Stimulated activated CD8-positive, alpha-beta memory T cell treated with anti-CD3 and anti-CD28 coated beads, Interleukin-4, amount 100 ng/mL, for 48 hours (primary cell): ENCODE data around the gene RPL10.
A peak's percentile ranks its signal among the peaks of the same experiment; 100 is the strongest.

ENCODE experiments used
- DNase-seq: peaks from one replicate; pipeline ENCODE4 v3.0.0-alpha.2; 2020

The RPL10 gene

DNA sequence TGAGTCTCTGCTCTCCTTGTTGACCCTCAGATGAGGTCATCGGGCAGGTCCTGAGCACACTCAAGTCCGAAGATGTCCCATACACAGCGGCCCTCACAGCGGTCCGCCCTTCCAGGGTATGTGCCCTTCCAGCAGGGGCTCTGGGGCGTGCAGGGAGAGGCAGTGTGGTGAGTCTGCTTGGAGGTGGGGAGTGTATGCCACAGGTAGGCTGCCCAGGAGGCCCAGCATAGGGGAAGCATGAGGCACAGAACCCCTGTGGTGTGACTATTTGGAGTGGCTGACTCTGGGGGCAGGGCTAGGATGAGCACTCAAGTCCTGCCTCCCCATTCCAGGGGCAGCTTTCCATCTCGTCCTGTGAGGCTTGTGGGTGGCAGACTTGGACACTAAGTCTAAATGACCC lies 35.4 kb downstream of the RPL10 start:
- DNase-seq, result no peak

DNA sequence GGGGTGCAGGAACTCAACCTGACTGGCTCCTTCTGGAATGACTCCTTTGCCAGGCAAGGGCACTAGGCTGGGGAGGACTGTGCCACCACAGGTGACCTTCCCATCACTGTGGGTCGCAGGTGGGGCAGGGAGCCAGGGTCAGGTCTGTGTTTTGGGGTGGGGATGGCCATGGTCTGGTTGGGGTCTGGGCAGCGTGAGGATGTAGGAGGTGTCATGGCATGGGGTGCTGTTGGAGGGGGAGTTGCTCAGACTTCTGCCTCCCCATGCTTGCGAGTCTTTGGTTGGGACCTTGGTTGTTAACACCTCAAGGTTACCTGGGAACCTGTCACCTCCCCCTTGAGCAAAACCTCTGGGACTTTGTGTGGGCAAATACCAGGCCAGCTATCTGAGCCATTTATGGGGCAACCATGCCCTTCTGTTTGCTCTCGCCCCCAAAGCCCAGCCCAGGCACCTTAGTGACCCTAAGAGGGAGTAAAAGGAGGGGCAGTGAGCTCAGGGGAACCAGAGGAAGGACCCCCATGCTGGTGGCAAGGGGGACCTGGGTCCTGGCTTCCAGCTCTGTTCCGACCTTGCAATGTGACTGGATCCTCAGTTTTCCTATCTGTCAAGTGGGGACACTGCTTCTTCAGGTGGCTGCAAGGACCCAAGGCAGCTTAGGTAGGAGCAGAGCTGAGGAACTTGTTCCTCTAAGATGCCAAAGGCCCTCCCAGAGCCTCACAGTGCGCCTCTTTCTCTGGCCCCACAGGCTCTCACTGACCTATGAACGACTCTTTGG lies 36.4 kb downstream of the RPL10 start:
- DNase-seq, result no peak

DNA sequence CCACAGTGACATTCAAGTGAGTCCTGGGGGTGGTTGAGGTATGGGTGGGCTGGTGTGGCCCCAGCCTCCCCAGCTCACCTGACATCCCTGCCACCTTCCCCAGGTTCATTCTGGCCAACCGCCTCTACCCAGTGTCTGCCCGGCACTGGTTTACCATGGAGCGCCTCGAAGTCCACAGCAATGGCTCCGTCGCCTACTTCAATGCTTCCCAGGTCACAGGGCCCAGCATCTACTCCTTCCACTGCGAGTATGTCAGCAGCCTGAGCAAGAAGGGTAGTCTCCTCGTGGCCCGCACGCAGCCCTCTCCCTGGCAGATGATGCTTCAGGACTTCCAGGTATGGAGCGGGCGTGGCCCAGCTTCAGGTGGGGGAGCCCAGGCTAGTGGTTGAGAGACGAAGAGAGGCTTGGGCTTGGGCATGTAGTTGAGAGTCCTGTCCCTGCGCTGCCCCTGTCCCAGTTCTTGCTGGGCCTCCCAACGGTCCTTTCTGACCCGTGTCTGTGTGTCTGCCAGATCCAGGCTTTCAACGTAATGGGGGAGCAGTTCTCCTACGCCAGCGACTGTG lies 37.1 kb downstream of the RPL10 start:
- no peak for DNase-seq

DNA sequence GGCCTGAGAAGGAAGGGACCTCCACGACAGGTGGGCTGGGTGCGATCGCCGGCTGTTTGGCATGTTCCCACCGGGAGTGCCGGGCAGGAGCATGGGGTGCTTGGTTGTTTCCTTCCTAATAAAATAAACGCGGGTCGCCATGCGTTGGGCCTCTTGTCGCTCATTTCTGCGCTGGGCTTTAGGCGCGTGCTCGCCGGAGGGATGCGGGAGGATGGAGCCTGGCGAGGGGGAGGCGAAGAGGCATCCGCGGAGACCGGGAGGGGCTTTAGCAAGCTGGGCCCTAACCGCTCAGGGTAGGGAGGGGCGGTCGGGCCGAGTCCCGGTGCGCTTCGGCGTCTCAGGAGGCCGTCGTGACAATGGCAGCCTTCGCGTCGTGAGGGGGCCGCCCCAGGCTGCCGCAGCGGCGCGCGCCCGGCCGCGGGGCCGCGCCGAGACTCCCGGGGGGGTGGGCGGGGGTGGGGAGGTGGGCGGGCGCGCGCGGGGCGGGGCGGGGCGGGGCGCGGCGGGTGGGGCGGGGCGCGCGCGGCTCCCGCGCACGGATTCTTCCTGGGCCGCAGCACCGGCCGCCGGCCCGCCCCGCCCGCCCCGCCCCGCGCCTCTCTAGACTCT lies 38.3 kb downstream of the RPL10 start:
- peak; percentile 51 for DNase-seq

DNA sequence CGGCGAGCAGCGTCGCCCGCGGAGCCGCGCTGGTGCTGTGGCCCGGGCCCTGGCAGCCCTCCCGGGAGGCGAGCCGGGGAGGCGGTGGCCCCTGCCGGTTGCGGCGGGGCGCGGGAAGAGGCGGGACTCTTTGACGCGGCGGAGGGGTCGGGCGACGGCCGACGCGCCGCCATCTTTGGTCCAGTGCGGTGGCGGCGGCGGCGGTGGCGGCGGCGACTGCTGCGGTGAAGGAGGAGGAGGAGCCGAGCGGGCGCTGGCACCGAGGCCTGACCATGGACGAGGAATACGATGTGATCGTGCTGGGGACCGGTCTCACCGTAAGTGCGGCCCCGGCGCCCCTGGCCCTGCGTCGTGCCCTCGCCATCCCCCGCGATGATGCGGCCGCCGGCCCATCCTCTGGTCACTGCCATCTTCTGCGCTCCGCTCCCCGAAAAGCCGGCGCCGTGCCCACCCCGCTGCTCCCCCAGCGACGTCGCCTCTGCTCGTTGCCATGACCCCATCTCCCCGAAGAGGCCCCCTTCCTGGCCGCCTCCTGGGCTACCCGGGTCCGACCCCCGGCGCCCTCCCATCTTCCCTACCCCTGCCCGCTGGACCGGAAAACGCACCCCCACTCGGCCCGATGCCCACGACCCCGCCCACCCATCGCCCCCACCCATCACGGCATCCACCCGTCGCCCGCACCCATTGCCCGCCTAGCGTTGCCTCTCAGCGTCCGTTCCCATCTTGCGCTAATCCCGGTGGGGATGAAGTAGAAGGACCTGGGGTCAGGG lies 39.0 kb downstream of the RPL10 start, which contains the start of gene GDI1:
GDI1 (plus strand) TSS at position 172 of the 770 bp plus-strand sequence; CDS start at position 273, 101 bp downstream.
- peak; percentile 71 for DNase-seq

DNA sequence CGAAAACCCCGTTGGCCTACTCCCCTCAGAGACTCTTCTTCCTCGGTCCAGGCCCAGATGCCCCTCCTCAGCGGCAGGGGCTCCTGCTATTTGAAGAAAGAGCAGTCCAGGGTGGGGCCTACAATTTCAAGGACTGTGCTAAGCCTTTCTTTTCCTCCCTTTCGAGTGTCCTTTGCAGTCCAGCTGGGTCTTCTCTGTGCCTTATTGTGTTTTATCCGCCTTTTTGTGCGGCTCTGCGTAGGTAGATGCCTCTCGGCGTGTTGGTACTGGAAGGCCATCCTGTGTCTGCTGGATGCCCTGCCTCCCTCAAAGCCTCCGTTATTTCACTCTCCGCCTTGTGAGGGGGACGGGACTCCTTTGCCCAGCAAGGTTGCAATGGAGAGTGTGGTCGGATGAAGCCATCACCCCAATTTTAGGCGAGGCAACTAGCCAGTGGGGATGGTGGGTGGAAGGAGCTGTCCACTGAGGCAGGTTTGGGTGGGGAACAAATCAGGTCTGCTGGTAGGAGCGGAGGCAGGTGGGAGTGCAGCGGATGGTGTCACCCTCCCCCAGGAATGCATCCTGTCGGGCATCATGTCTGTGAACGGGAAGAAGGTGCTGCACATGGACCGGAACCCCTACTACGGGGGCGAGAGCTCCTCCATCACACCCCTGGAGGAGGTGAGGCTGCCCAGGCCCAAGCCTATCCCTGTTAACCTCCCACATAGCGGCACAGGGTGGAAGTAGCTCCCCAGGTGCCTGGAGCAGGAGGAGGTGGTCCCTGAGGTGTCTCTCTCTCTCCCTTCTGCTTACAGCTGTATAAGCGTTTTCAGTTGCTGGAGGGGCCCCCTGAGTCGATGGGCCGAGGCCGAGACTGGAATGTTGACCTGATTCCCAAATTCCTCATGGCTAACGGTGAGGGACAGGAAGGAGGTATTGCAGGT lies 40.1 kb downstream of the RPL10 start:
- DNase-seq, result no peak

DNA sequence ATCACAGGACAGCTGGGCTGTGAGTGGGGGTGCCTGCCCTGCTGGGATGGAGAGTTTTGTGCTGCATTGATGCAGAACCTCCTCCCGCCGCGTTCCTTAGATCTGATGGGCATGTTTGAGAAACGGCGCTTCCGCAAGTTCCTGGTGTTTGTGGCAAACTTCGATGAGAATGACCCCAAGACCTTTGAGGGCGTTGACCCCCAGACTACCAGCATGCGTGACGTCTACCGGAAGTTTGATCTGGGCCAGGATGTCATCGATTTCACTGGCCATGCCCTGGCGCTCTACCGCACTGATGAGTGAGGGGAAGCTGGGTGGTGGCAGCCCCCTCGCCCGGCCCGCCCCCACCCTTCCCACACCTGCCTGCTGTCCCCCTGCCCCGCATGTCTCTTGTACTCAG lies 41.7 kb downstream of the RPL10 start:
- DNase-seq, result no peak

DNA sequence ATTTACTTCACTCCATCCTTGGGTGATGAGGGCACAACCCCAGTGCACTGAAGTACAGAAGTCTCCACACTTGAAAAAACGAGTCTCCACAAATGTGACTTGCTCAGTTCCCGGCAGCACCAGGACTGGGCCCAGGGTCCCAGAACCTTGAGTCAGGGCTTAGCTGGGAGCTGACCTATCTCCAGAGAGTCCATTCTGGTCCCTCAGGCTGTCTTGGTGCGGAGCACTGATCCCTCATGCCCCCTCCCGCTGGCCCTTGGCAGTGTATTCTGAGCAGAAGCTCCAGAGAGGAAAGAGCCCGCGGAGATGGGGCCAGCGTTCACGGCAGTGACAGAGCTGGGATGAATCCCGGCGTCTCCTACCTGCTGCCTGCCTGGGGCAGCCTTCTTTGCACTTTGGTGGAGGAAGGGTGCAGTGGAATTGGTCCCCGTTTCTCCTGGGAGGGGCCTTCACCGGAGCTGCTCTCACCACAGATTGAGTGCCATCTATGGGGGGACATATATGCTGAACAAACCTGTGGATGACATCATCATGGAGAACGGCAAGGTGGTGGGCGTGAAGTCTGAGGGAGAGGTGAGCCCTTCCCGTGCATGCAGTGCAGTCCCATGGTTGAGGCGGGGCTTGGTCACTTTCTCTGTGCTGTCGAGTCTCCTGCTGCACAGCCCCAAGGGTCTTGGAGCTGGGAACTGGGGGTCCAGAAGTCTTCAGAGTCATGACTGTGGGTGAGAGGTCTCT lies 42.6 kb downstream of the RPL10 start:
- no peak for DNase-seq

DNA sequence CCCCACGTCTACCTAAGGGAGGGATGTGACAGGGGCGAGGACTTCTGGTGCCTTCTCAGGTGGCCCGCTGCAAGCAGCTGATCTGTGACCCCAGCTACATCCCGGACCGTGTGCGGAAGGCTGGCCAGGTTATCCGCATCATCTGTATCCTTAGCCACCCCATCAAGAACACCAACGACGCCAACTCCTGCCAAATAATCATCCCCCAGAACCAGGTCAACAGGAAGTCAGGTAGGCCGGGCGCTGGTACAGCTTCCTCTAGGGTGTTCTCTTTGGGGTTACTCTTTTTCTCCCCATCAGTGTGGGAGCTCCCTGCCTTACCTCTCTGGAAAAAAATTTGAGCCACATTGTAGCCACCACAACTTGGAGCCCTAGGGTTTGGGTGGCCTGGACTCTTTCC lies 43.4 kb downstream of the RPL10 start:
- DNase-seq, result no peak

DNA sequence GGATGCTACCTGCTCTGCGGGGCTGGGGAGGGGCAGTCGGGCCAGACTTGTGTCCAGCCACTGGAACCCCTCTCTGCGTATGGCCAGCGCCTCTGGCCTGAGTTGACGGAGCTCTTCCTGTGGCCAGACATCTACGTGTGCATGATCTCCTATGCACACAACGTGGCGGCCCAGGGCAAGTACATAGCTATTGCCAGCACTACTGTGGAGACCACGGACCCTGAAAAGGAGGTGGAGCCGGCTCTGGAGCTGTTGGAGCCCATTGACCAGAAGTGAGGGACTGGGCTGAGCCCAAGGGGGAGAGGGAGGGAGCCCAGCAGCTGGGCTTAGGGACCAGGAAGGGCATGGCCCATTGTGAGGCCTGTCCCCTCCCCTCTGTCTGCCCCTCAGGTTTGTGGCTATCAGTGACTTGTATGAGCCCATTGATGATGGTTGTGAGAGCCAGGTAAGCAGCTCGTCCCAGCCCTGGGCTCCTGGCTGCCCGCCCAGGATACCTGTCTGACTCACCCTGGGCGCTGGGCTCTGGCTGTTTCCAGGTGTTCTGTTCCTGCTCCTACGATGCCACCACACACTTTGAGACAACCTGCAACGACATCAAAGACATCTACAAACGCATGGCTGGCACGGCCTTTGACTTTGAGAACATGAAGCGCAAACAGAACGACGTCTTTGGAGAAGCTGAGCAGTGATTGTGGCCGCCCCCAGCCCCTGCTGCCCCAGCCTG lies 44.0 kb downstream of the RPL10 start:
- no peak for DNase-seq

DNA sequence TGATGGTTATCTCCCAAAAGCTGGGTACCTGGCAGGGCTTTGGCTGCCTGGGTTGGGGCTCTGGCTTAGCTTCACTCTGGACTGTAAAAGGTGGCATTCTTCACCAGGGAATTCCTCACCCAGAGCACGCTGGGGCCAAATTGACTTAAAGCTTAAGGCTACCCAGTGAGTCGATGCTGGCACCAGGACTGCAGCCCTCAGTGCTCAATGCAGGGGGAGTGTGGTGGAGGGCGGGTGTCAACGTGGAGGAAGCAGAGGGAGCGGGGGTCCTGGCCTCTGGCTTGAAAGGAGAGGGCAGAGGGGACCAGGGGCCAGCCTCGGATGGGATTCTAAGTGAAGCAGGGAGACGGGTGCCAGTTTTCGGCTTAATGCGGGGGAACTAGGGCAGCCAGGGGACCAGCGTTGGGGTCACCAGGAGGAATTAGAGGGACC lies 45.3 kb downstream of the RPL10 start:
- DNase-seq, result no peak

DNA sequence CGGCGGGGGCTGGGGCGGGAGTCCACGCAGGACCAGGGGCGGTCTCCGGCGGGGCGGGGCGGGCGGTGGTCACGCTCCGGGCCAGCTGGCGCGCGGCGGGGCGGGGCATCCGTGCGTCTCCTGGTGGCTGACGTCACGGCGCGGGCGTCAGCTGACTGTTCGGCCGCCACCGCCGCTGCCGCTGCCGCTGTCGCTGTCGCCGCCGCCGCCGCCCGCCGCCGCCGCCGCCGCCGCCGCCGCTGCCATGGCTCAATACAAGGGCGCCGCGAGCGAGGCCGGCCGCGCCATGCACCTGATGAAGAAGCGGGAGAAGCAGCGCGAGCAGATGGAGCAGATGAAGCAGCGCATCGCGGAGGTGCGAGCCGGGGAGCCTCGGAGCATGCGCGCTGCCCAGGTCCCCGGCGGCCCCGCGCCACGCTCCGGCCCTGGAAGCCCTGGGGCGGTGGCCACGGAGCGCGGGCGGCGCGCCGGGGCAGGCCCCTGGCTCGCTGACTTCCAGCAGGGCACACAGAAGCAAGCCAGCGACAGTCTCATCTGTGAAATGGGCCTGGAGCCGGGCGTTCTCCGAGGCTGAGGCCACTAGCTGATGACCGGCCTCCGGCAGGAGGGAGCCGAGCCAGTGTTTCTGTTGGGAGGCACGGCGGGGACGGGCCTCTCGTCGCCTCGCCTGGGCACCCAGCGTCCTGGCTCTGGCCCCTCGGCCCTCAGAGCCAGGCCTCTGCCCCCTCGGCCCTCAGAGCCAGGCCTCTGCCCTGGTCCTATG lies 46.0 kb downstream of the RPL10 start, which contains the start of gene FAM50A:
FAM50A (plus strand) TSS at position 150 of the 763 bp plus-strand sequence; CDS start at position 245, 95 bp downstream.
- DNase-seq, result peak; percentile 81

DNA sequence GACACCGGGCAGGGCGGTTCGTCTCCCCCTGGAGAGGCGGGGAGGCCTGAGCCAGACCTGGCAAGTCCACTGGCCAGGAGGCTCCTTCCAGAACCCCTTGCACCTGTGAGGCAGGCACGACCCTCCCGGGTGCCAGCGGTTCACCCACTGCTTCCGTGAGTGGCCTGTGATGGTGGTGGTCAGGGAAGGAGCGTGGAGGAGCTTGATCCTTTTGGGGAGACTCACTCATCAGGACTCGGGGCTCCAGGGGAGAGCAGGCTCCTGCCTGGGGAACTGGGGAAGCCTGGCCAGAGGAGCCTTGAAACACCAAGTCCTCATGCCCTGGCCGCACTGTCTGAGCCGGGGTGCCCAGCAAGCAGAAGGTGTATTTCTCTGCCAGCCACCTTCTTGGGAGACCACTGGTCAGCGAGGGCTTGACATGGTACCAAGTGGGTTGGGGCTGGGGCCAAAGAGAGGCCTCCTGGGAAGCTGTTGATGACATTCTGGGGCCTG lies 46.6 kb downstream of the RPL10 start:
- DNase-seq, result no peak

DNA sequence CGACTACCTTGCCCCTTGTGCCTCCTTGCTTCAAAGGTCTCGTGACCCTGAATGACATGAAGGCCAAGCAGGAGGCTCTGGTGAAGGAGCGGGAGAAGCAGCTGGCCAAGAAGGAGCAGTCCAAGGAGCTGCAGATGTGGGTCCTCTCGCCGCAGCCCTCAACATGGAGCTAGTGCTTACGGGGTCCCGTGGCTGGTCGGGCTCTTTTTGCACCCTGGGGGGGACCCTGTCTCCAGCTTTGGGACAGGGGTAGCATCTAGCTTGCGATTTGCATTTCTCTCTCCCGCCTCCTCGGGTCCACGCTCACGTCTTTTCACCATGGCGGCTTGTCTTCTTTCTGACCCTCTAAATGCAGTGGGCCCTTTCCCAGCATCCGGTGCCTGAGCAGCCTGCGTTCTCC lies 47.6 kb downstream of the RPL10 start:
- no peak for DNase-seq

DNA sequence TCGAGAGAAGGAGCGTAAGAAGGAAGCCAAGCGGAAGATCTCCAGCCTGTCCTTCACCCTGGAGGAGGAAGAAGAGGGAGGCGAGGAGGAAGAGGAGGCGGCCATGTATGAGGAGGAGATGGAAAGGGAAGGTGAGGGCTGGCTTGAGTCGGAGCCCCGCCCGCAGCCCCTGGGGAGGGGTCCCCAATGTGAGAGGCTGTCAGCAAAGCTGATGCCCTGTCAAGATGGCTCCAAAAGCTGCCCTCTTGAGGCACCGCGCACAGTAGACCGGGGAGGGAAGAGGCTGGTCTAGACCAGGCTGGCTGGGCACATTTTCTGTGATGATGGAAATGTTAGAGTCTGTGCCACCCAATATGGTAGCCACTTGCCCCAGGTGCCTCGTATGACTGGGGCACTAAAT lies 48.3 kb downstream of the RPL10 start:
- no peak for DNase-seq

DNA sequence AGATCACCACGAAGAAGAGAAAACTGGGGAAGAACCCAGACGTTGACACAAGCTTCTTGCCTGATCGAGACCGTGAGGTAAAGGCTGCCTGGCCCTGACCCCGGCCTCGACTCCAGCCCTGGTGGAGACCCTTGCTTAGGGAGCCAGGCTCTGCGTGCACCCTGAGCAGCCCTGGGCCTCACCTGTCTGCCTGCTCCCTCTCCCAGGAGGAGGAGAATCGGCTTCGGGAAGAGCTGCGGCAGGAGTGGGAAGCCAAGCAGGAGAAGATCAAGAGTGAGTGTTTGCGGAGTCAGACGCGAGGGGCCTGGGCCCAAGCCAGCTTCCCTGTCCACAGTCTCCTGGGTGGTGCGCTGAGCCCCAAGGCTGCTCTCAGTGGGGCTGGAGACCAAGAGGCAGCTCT lies 50.3 kb downstream of the RPL10 start:
- DNase-seq, result no peak

DNA sequence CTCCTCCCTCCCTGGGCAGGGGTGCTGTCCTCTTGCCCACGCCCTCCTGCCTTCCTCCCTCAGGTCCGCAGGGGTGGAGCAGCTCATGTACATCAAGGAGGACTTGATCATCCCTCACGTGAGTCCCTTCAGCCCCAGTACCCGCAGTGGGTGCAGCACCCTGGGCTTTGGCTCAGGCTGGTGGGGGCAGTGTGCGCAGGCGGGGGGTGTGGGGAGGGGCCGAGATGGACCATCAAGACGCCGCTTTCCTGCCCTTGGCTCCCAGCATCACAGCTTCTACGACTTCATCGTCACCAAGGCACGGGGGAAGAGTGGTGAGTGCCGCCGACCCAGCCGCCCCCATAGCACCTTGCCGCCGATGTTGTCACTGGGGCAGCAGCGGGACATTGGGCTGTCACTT lies 51.4 kb downstream of the RPL10 start:
- no peak for DNase-seq

DNA sequence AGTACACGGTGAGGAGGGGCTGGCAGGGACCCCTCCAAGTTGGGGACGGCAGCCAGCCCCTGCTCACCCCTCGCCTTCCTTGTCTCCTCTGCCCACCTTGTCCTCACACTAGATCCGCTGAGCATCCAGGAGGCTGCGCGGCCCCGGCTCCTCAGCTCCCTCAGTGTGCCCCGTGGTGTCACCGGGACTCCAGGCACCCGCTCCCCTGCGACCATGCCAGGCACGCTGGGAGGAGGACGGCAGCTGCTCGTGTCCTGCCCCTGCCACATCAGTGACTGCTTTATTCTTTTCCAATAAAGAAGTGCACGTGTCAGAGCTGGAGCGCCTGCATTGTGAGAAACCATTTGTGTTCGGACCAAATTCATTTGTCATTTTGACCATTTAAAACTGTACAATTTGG lies 52.1 kb downstream of the RPL10 start:
- DNase-seq, result no peak
